Thoracic aorta (tissue), 2 donors: ENCODE measurements around the gene HIP1R. TPM values are rescaled to one million over a fixed set of nuclear protein-coding genes. Genes with fewer than 3 reads are reported as not detected.

Experiments
- ATAC-seq: fragments of 150-250 bp; one replicate; pipeline ENCODE4 v1.8.0; 2017; ENCODE audit warnings: low read depth; ENCODE audit not compliant: insufficient number of reproducible peaks, low FRiP score
- DNase-seq: peaks from one replicate; pipeline ENCODE4 v3.0.0-alpha.2; 2020; ENCODE audit warnings: low spot score
- H3K27ac ChIP-seq, 2 donors: fragments of 200-600 bp; sonication (generic); 1 replicate in 1 of 2; 2 replicates in 1 of 2; pipeline ENCODE4 v1.5.1; 2016; ENCODE audit warnings: mild to moderate bottlenecking in 2 of 2, moderate library complexity in 2 of 2
- H3K27me3 ChIP-seq: fragments of 200-600 bp; sonication (generic); replicated peaks from 2 replicates; pipeline ENCODE4 v1.6.0; 2016; ENCODE audit warnings: mild to moderate bottlenecking; ENCODE audit not compliant: insufficient read depth
- H3K36me3 ChIP-seq: fragments of 200-600 bp; sonication (generic); one replicate; pipeline ENCODE4 v1.5.1; 2016
- H3K4me1 ChIP-seq, 2 donors: fragments of 200-600 bp; sonication (generic); 1 replicate in 1 of 2; 2 replicates in 1 of 2; pipeline versions ENCODE4 v1.5.1 to v1.6.0; 2016; ENCODE audit warnings: low read depth in 2 of 2, mild to moderate bottlenecking in 1 of 2; ENCODE audit not compliant: control insufficient read depth in 1 of 2
- H3K4me3 ChIP-seq: fragments of 200-600 bp; sonication (generic); 2 replicates; pipeline ENCODE4 v1.5.1; 2016; ENCODE audit warnings: mild to moderate bottlenecking
- H3K9me3 ChIP-seq: fragments of 200-600 bp; sonication (generic); 2 replicates; pipeline ENCODE4 v1.5.1; 2016
- CTCF ChIP-seq: fragments of 200-600 bp; sonication (generic); IDR thresholded peaks from one replicate; pipeline ENCODE4 v1.5.1; 2019; ENCODE audit warnings: antibody characterized with exemption
- total RNA-seq, 2 donors: library from RNA; depleted of rRNA; stranded (reverse); fragments of >200 nt; gene quantifications; one replicate each; pipeline versions ENCODE4 v1.1.0 to v1.2.3, GENCODE V29; 2016

Gene HIP1R
- total RNA-seq, 2 donors from 2014 or later = 109 to 131 TPM

DNA sequence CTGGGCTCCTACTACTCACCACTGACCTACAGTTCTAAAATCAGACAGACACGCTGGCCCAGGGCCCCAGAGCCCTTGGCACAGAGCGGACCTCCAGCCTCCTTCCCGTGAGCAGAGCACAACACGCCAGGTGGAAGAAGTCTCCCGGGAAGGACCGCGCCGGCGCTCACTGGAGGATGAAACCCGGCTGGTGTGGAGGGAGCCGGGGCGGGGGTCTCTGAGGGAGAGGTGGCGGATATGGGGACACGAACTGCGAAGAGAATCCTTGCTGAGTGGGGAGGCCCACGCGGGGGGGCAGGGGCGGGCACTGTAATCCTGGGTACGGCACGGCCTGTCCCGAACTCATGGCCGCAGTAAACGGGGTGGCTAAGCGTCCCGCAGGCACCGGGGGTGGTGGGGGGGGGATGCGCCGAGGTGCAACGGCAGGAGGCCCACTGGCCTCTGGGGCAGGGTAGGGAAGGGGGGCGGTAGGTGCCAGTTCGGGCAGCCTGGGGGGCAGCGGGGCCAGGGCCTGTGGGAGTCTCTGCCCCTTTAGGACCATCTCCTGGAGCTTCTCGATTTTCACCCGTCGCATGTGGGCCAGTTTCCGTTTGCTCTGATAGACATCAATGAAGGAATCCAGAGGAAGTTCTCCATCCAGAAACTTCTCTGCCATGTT lies 31.8 kb downstream of the HIP1R start:
- no peak overlapping the region for H3K27ac ChIP-seq
- H3K4me3 ChIP-seq = no peak overlapping the region
- H3K27me3 ChIP-seq = no peaks in the 10 kb centered on the region
- ATAC-seq = no peak
- TF ChIP-seq CTCF = no peak
- peaks cover 16% of the 10 kb centered on the region for H3K36me3 ChIP-seq
- H3K9me3 ChIP-seq = no peaks in the 10 kb centered on the region
- DNase-seq = no peak
- peaks cover 17 to 20% of the 10 kb centered on the region in 2 donors for H3K4me1 ChIP-seq

GRCh38 chr12:122867691-122868461 lies 32.6 kb downstream of the HIP1R start:
- Histone ChIP-seq H3K4me3 (no peak overlapping the region), H3K9me3 (no peaks in the 10 kb centered on the region), H3K27ac (no peak overlapping the region), H3K4me1 (peaks cover 25 to 28% of the 10 kb centered on the region in 2 donors), H3K27me3 (no peaks in the 10 kb centered on the region), H3K36me3 (peaks cover 16% of the 10 kb centered on the region)
- DNase-seq (no peak), ATAC-seq (no peak)
- no peak for TF ChIP-seq CTCF

DNA sequence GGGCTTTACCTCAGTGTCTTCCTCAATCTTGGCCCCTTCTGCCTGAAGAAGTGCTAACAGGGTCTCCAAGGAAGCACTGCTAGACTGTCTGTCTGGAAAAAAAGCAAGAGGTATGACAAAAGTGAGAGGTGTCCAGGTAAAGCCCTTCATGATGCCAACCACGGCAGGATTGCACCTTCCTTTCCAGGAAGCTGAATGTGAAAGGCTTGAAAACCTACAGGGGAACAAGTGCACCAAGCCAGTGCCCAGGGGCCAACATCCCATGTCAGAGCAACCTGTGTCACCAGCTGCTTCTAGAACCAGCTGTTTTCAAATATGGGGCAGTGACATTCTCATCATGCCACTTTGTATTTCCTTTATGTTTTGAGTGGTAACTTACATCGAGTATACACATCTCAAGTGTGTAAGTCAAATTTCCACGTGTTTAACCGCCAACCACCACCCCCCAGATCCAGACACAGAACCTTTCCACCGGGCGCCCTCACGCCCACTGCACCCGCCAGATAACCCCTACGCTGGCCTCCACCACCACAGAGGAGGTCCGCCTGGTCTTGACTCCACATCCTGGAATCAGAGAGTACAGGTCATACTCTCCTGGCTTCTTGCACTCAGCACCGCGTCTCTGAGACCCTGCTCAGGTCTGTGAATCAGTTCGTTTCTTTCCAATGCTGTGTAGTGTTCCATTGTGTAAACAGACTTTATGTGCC lies 33.4 kb downstream of the HIP1R start:
- Histone ChIP-seq H3K9me3 (no peaks in the 10 kb centered on the region), H3K4me3 (no peak overlapping the region), H3K27ac (no peak overlapping the region), H3K27me3 (no peaks in the 10 kb centered on the region), H3K4me1 (peaks cover 25 to 32% of the 10 kb centered on the region in 2 donors), H3K36me3 (peaks cover 16% of the 10 kb centered on the region)
- ATAC-seq = no peak
- no peak for DNase-seq
- TF ChIP-seq CTCF = no peak

DNA sequence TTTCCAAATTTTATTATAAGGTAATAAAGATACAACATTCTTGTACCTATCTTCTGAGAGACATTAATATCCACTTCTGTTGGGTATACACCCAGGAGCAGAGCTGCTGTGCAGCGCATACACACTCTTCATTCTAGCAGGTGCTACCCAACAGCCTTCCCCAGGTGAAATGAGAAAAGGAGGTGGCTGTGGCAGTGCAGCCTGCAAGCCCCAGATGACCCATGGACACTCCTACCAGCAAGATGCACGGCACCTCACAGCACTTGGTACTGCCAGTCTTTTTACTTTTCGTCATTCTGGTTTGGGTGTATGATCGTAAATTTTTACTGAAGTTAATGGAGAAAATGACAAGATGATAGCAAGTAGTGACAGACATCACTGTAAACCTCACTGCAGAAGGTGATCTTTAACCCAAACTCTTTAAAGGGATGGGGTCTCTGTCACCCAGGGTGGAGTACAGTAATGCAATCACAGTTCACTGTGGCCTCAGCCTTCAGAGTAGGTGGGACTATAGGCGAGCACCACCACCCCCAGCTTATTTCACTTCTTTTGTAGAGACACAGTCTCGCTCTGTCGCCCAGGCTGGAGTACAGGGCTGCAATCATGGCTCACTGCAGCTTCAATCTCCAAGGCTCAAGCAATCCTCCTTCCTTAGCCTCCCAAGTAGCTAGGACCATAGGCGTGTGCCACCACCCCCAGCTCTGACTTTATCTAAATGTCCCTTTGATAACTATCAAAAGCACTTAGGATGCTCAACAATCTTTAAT lies 34.1 kb downstream of the HIP1R start:
- H3K4me1 ChIP-seq = peaks cover 25 to 32% of the 10 kb centered on the region in 2 donors
- DNase-seq (no peak), ATAC-seq (no peak)
- no peaks in the 10 kb centered on the region for H3K27me3 ChIP-seq
- H3K4me3 ChIP-seq = no peak overlapping the region
- H3K9me3 ChIP-seq = no peaks in the 10 kb centered on the region
- TF ChIP-seq CTCF = no peak
- peaks cover 16% of the 10 kb centered on the region for H3K36me3 ChIP-seq
- H3K27ac ChIP-seq = no peak overlapping the region
